A549 (cell line): Measurements from ENCODE around the gene RFPL1. TPM values are rescaled to one million over a fixed set of nuclear protein-coding genes. Genes with fewer than 3 reads are reported as not detected.

Source experiments
- ATAC-seq, 2 experiments: fragments of 200-7000 bp in 1 of 2; fragments of >200 bp in 1 of 2; cut with Nextera tagmentation in 1 of 2; cut with Tn5 transposase in 1 of 2; 3 replicates each; pipeline versions ENCODE4 v1.8.0 to v1.9.1; 2018 to 2020; ENCODE audit warnings: mild to moderate bottlenecking in 1 of 2, moderate library complexity in 1 of 2
- CTCF ChIA-PET: fragments of 300-600 bp; sonication (Branson Sonifier 250); formaldehyde crosslinking; extraction: SDS; loops from one replicate; lab custom pipeline; 2021; ENCODE audit warnings: antibody characterized with exemption, inconsistent platforms; lab: Yijun Ruan, JAX
- POLR2A ChIA-PET: fragments of 350-600 bp; formaldehyde crosslinking; extraction: SDS; loops from one replicate; lab custom pipeline; 2021; ENCODE audit warnings: antibody characterized with exemption, inconsistent platforms; lab: Yijun Ruan, JAX
- DNase-seq, 2 experiments: peaks; one replicate each; pipeline versions ENCODE4 v3.0.0 to v3.0.0-alpha.2; 2011 to 2016; ENCODE audit warnings: low read depth in 1 of 2, low spot score in 1 of 2
- FAIRE-seq: peaks from 2 replicates; lab custom pipeline; 2011; peaks lifted over from hg19 to GRCh38; lab: Jason Lieb, UNC
- H3K27ac ChIP-seq, 2 experiments: fragments of >200 bp; sonication (Bioruptor Twin); formaldehyde crosslinking; 3 replicates each; pipeline ENCODE4 v1.5.1; 2016 to 2017
- H3K4me1 ChIP-seq: fragments of >200 bp; sonication (Bioruptor Twin); formaldehyde crosslinking; 3 replicates; pipeline ENCODE4 v1.6.1; 2016
- H3K4me2 ChIP-seq: fragments of >200 bp; sonication (Bioruptor Twin); formaldehyde crosslinking; 3 replicates; pipeline ENCODE4 v1.6.1; 2016
- H3K4me3 ChIP-seq: fragments of >200 bp; sonication (Bioruptor Twin); formaldehyde crosslinking; 3 replicates; pipeline ENCODE4 v1.5.1; 2016
- H3K9me3 ChIP-seq: fragments of >200 bp; sonication (Bioruptor Twin); formaldehyde crosslinking; 3 replicates; pipeline ENCODE4 v1.6.1; 2016
- BHLHE40 ChIP-seq: IDR thresholded peaks from 2 replicates; pipeline ENCODE4 v1.6.1; 2012; ENCODE audit warnings: low read depth, low read length, inconsistent platforms
- CBX2 ChIP-seq: fragments of 200-600 bp; sonication (generic); IDR thresholded peaks from 2 replicates; pipeline ENCODE4 v1.6.1; 2016; ENCODE audit warnings: low read depth, mild to moderate bottlenecking, borderline replicate concordance
- CHD4 ChIP-seq: fragments of 200-600 bp; sonication (generic); IDR thresholded peaks from 2 replicates; pipeline ENCODE4 v1.6.1; 2016; ENCODE audit warnings: antibody characterized with exemption, mild to moderate bottlenecking, borderline replicate concordance
- EP300 ChIP-seq, 2 experiments: fragments of >200 bp; sonication (Bioruptor Twin); formaldehyde crosslinking; IDR thresholded peaks; 2 replicates in 1 of 2; 3 replicates in 1 of 2; pipeline ENCODE4 v1.6.1; 2016 to 2017
- FOSL2 ChIP-seq, 2 experiments: fragments of 450-650 bp in 1 of 2; fragments of >200 bp in 1 of 2; sonication (Bioruptor Twin) in 1 of 2; formaldehyde crosslinking; IDR thresholded peaks; 2 replicates each; pipeline versions ENCODE4 v1.5.0 to v1.6.1; 2016 to 2020; ENCODE audit warnings: mild to moderate bottlenecking in 1 of 2, moderate library complexity in 1 of 2
- GATA3 ChIP-seq: IDR thresholded peaks from 2 replicates; pipeline ENCODE4 v1.6.1; 2012; ENCODE audit warnings: borderline replicate concordance
- HDAC2 ChIP-seq: fragments of 200-600 bp; sonication (generic); IDR thresholded peaks from 2 replicates; pipeline ENCODE4 v1.6.1; 2016
- HEYL ChIP-seq: fragments of 250-450 bp; sonication (Bioruptor Pico); IDR thresholded peaks from 2 replicates; pipeline ENCODE4 v1.8.0; 2021; ENCODE audit warnings: mild to moderate bottlenecking, moderate library complexity
- HOXB13 ChIP-seq: fragments of 250-450 bp; sonication (Bioruptor Pico); IDR thresholded peaks from 2 replicates; pipeline ENCODE4 v1.5.0; 2020; ENCODE audit warnings: low read depth, mild to moderate bottlenecking, moderate library complexity
- HOXB5 ChIP-seq: fragments of 250-450 bp; sonication (Bioruptor Pico); IDR thresholded peaks from 2 replicates; pipeline ENCODE4 v1.5.0; 2020; ENCODE audit warnings: mild to moderate bottlenecking, moderate library complexity
- JUNB ChIP-seq: fragments of >200 bp; sonication (Bioruptor Twin); formaldehyde crosslinking; IDR thresholded peaks from 2 replicates; pipeline ENCODE4 v1.6.1; 2016
- KDM1A ChIP-seq: fragments of 200-600 bp; sonication (generic); IDR thresholded peaks from 2 replicates; pipeline ENCODE4 v1.6.1; 2016; ENCODE audit warnings: low read depth, mild to moderate bottlenecking
- MAZ ChIP-seq: fragments of 150-350 bp; IDR thresholded peaks from 2 replicates; pipeline ENCODE4 v1.6.1; 2014; ENCODE audit warnings: antibody characterized with exemption, low read depth, low read length, borderline replicate concordance
- MYC ChIP-seq: IDR thresholded peaks from 2 replicates; pipeline ENCODE4 v1.6.1; 2012; ENCODE audit warnings: mild to moderate bottlenecking, inconsistent platforms, low read length, improper control_type of control experiment, borderline replicate concordance
- NFE2L2 ChIP-seq: fragments of 150-350 bp; conservative IDR thresholded peaks from 2 replicates; pipeline ENCODE4 v1.6.1; 2014; ENCODE audit warnings: low read length
- NR3C1 ChIP-seq: fragments of >200 bp; sonication (Bioruptor Twin); formaldehyde crosslinking; IDR thresholded peaks from 3 replicates; pipeline ENCODE4 v1.6.1; 2017
- PHF8 ChIP-seq: fragments of 200-600 bp; sonication (generic); IDR thresholded peaks from 2 replicates; pipeline ENCODE4 v1.6.1; 2016; ENCODE audit warnings: low read depth, mild to moderate bottlenecking, antibody characterized with exemption, moderate library complexity, borderline replicate concordance
- POLR2A ChIP-seq: IDR thresholded peaks from 2 replicates; pipeline ENCODE4 v1.6.1; 2012; ENCODE audit warnings: mild to moderate bottlenecking, low read length
- POLR2AphosphoS2 ChIP-seq: conservative IDR thresholded peaks from 2 replicates; pipeline ENCODE4 v1.6.1; 2012; ENCODE audit warnings: low read length, improper control_type of control experiment, inconsistent platforms
- RNF2 ChIP-seq: fragments of 200-600 bp; sonication (generic); IDR thresholded peaks from 2 replicates; pipeline ENCODE4 v1.6.1; 2016; ENCODE audit warnings: low read depth, mild to moderate bottlenecking, antibody characterized with exemption, moderate library complexity, borderline replicate concordance
- SMC3 ChIP-seq: fragments of >200 bp; sonication (Bioruptor Twin); formaldehyde crosslinking; IDR thresholded peaks from 3 replicates; pipeline ENCODE4 v1.6.1; 2018; ENCODE audit warnings: inconsistent platforms
- ZNF302 ChIP-seq: fragments of 250-450 bp; sonication (Bioruptor Pico); IDR thresholded peaks from 2 replicates; pipeline ENCODE4 v1.9.0; 2021; ENCODE audit warnings: inconsistent platforms, mild to moderate bottlenecking, moderate library complexity
- ZSCAN20 ChIP-seq: fragments of 250-450 bp; sonication (Bioruptor Pico); IDR thresholded peaks from 2 replicates; pipeline ENCODE4 v1.8.0; 2022; ENCODE audit warnings: mild to moderate bottlenecking, moderate library complexity
- WGBS: methylation state at CpG from one replicate; pipeline ENCODE4 v1.1.6; 2017; ENCODE audit errors: missing lambda C conversion rate; 5-methylcytosine and 5-hydroxymethylcytosine counted together
- polyA plus RNA-seq, 4 experiments: library from polyadenylated mRNA; depleted of rRNA in 3 of 4; stranded (reverse); fragments of >200 nt; fragmentation: RNase III in 1 of 4; extraction: RNeasy Plus Mini Kit Qiagen cat#74134 plus additional on column Dnase treatment in 1 of 4; gene quantifications; 2 replicates in 3 of 4; 3 replicates in 1 of 4; pipeline ENCODE4 v1.2.3, GENCODE V29; 2011 to 2017
- TF ChIP-seq, protein P1 (sequence below): IDR thresholded peaks from 2 replicates; pipeline ENCODE4 v1.6.1; 2012
- TF ChIP-seq, protein P2 (sequence below): IDR thresholded peaks from 2 replicates; pipeline ENCODE4 v1.6.1; 2012
- TF ChIP-seq, protein P3 (sequence below): fragments of >200 bp; sonication (Bioruptor Twin); formaldehyde crosslinking; IDR thresholded peaks from 2 replicates; pipeline ENCODE4 v1.6.1; 2016
- TF ChIP-seq, protein P4 (sequence below): fragments of 250-450 bp; sonication (Bioruptor Pico); IDR thresholded peaks from 2 replicates; pipeline ENCODE4 v1.5.0; 2020; ENCODE audit warnings: low read depth, mild to moderate bottlenecking, moderate library complexity
- TF ChIP-seq, protein P5 (sequence below): fragments of 450-650 bp; IDR thresholded peaks from 2 replicates; pipeline ENCODE4 v1.6.1; 2014; ENCODE audit warnings: antibody characterized with exemption
- TF ChIP-seq, protein P6 (sequence below): fragments of >200 bp; sonication (Bioruptor Twin); formaldehyde crosslinking; IDR thresholded peaks from 3 replicates; pipeline ENCODE4 v1.6.1; 2016

RFPL1 gene
- polyA plus RNA-seq, 2 of the 4 experiments (the other 2 are of a cell fraction) = not detected

DNA sequence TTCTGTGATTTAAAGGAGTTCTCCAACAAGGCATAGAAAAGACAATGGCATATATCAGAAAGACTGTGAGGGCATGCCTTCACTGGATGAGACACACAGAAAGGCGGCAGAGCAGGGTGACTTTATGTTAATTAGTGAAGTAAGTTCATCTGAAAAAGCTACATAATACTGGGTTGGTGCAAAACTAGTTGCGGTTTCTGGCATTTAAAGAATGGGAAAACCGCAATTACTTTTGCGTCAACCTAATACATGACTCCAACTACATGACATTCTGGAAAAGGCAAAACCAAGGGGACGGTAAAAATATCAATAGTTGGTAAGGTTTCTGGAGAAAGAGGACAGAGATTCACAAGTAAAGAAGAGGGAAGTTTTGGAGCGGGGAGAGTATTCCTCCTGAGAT lies 5.1 kb downstream of the RFPL1 start:
- Histone ChIP-seq H3K4me1 (no peaks in the 10 kb centered on the region), H3K4me3 (no peak overlapping the region), H3K4me2 (no peak overlapping the region), H3K27ac (no peak overlapping the region), H3K9me3 (no peaks in the 10 kb centered on the region)
- POLR2A ChIA-PET = no interaction called here
- FAIRE-seq = no peak
- CTCF ChIA-PET = no interaction called here
- TF ChIP-seq CBX2 = no peak
- no peak for TF ChIP-seq FOSL2 (IDR thresholded peaks at IDR 0.05)
- no peak for TF ChIP-seq FOSL2 (CRISPR knock-in tag; IDR thresholded peaks at IDR 0.05)
- TF ChIP-seq, protein P1, sequence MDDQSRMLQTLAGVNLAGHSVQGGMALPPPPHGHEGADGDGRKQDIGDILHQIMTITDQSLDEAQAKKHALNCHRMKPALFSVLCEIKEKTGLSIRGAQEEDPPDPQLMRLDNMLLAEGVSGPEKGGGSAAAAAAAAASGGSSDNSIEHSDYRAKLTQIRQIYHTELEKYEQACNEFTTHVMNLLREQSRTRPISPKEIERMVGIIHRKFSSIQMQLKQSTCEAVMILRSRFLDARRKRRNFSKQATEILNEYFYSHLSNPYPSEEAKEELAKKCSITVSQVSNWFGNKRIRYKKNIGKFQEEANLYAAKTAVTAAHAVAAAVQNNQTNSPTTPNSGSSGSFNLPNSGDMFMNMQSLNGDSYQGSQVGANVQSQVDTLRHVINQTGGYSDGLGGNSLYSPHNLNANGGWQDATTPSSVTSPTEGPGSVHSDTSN = no peak
- TF ChIP-seq NFE2L2 = no peak
- no peak for TF ChIP-seq HOXB13 (CRISPR knock-in tag)
- no peak for TF ChIP-seq MAZ
- no peak for TF ChIP-seq EP300 (IDR thresholded peaks at IDR 0.05)
- TF ChIP-seq ZNF302 (CRISPR knock-in tag) = no peak
- TF ChIP-seq HEYL = no peak
- TF ChIP-seq, protein P2, sequence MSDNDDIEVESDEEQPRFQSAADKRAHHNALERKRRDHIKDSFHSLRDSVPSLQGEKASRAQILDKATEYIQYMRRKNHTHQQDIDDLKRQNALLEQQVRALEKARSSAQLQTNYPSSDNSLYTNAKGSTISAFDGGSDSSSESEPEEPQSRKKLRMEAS = no peak
- TF ChIP-seq JUNB = no peak
- TF ChIP-seq POLR2A = no peak
- TF ChIP-seq PHF8 = no peak
- no peak for TF ChIP-seq CHD4
- TF ChIP-seq KDM1A = no peak
- no peak for TF ChIP-seq ZSCAN20
- no peak for TF ChIP-seq HDAC2
- TF ChIP-seq, protein P3, sequence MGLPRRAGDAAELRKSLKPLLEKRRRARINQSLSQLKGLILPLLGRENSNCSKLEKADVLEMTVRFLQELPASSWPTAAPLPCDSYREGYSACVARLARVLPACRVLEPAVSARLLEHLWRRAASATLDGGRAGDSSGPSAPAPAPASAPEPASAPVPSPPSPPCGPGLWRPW = no peak
- DNase-seq = no peak
- no peak for ATAC-seq
- WGBS = 54% methylated on average over 6 of the region's 6 CpGs

DNA sequence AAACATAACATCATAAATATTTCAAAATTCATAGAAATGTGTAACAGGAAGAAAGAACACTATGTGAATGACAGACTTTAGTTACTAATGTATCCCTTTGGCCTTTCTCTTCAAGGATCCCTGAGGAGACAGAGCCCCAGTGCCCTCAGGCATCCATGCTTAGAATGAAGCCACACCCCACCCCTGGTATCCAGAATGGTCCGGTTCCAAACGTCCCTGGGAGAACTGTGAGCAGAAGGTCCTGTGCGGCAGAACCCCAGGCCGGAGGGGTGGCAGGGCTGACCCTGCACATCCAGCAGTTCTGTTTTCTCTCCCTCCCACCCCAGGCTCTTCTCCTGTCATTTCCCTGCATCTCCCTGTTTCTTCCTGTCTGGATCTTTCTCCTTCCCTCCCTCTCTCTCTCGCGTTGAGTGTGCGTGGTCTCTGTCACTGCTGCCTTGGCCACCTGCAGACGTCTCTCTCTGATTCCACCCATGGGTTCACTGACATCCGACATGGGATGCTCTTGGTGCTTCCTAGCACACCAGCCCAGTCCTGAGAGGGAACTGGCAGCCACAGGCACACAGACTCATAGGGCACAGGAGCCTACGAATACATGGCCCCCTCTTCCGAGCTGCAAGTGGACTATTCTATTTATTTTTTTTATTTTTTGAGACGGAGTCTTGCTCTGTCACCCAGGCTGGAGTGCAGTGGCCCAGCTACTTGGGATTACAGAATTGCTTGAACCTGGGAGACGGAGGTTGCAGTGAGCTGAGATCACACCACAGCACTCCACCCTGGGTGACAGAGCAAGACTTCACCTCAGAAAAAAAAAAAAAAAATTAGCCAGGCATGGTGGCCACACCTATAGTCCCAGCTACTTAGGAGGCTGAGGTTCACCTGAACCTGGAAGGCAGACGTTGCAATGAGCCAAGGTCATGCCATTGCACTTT lies 5.7 kb downstream of the RFPL1 start:
- no peak overlapping the region for H3K4me2 ChIP-seq
- ATAC-seq = no peak; a peak in 2 of 6 replicates
- no peak overlapping the region for H3K27ac ChIP-seq
- no peaks in the 10 kb centered on the region for H3K4me1 ChIP-seq
- DNase-seq = no peak
- H3K4me3 ChIP-seq = no peak overlapping the region
- H3K9me3 ChIP-seq = no peaks in the 10 kb centered on the region
- 59% methylated on average over 14 of the region's 14 CpGs for WGBS
- FAIRE-seq = no peak
- ChIA-PET POLR2A (interaction anchor here (0.6 kb wide), 1 partner anchor 574 kb away, joined by 3 read pairs; no protein-coding TSS in a partner anchor), CTCF (interaction anchor here (1.5 kb wide), 1 partner anchor 25 kb away, joined by 4 read pairs; no protein-coding TSS in a partner anchor)
- TF ChIP-seq HOXB5 (CRISPR knock-in tag) = no peak
- TF ChIP-seq POLR2AphosphoS2 = no peak
- no peak for TF ChIP-seq GATA3
- TF ChIP-seq BHLHE40 = no peak
- TF ChIP-seq NFE2L2 = no peak
- TF ChIP-seq, protein P4, sequence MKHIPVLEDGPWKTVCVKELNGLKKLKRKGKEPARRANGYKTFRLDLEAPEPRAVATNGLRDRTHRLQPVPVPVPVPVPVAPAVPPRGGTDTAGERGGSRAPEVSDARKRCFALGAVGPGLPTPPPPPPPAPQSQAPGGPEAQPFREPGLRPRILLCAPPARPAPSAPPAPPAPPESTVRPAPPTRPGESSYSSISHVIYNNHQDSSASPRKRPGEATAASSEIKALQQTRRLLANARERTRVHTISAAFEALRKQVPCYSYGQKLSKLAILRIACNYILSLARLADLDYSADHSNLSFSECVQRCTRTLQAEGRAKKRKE = no peak
- TF ChIP-seq, protein P5, sequence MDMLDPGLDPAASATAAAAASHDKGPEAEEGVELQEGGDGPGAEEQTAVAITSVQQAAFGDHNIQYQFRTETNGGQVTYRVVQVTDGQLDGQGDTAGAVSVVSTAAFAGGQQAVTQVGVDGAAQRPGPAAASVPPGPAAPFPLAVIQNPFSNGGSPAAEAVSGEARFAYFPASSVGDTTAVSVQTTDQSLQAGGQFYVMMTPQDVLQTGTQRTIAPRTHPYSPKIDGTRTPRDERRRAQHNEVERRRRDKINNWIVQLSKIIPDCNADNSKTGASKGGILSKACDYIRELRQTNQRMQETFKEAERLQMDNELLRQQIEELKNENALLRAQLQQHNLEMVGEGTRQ = no peak
- no peak for TF ChIP-seq MYC
- TF ChIP-seq RNF2 = no peak
- no peak for TF ChIP-seq SMC3
- no peak for TF ChIP-seq NR3C1
- TF ChIP-seq, protein P6, sequence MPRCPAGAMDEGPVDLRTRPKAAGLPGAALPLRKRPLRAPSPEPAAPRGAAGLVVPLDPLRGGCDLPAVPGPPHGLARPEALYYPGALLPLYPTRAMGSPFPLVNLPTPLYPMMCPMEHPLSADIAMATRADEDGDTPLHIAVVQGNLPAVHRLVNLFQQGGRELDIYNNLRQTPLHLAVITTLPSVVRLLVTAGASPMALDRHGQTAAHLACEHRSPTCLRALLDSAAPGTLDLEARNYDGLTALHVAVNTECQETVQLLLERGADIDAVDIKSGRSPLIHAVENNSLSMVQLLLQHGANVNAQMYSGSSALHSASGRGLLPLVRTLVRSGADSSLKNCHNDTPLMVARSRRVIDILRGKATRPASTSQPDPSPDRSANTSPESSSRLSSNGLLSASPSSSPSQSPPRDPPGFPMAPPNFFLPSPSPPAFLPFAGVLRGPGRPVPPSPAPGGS = no peak
- TF ChIP-seq POLR2A = no peak
- TF ChIP-seq MAZ = no peak
